Measurements from ENCODE around the gene C2CD3.

DNA sequence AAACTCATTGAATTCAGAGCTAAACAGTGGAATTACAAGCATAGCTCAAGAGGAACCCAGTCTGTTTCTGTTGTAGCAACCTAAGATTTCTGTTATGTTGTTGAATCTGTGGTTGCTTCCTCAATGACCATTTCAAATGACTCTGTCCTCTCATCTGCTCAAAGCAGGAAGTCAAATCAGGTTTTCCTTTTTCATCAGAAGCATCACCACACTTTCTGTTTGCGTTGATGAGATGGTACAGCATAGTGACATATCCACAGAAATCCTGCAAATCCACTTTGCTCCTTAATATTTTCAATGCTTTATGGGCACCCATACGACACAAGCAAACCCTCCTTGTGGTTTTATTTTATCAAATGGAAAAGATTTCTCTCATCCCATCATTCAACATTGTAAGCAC, 175.6 kb downstream of the C2CD3 start:
- TF ChIP-seq, protein P1, sequence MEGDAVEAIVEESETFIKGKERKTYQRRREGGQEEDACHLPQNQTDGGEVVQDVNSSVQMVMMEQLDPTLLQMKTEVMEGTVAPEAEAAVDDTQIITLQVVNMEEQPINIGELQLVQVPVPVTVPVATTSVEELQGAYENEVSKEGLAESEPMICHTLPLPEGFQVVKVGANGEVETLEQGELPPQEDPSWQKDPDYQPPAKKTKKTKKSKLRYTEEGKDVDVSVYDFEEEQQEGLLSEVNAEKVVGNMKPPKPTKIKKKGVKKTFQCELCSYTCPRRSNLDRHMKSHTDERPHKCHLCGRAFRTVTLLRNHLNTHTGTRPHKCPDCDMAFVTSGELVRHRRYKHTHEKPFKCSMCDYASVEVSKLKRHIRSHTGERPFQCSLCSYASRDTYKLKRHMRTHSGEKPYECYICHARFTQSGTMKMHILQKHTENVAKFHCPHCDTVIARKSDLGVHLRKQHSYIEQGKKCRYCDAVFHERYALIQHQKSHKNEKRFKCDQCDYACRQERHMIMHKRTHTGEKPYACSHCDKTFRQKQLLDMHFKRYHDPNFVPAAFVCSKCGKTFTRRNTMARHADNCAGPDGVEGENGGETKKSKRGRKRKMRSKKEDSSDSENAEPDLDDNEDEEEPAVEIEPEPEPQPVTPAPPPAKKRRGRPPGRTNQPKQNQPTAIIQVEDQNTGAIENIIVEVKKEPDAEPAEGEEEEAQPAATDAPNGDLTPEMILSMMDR (IDR thresholded peaks at IDR 0.05): no peak
- no peak for TF ChIP-seq POLR2A (IDR thresholded peaks at IDR 0.05)

Data from body of pancreas (tissue), 4 donors.